NCI-H460 (cell line): Measurements from ENCODE around the gene NEDD4. TPM values are rescaled to one million over a fixed set of nuclear protein-coding genes. Genes with fewer than 3 reads are reported as not detected.
"Not testable (repeated sequence)": the region's sequence is repeated elsewhere in the genome, so short reads cannot be mapped to it uniquely, and the experiment has no call there.

Experiments
- DNase-seq: peaks from one replicate; pipeline ENCODE4 v3.0.0-alpha.2; 2016; ENCODE audit warnings: low read depth; ENCODE audit errors: extremely low read depth
- total RNA-seq: library from RNA; depleted of rRNA; stranded (reverse); fragments of >200 nt; shearing (Covaris generic); gene quantifications from 2 replicates; pipeline ENCODE4 v1.2.3, GENCODE V29; 2014

The NEDD4 gene
- total RNA-seq, 1 experiment from 2014 or later, result 40.2 TPM

DNA sequence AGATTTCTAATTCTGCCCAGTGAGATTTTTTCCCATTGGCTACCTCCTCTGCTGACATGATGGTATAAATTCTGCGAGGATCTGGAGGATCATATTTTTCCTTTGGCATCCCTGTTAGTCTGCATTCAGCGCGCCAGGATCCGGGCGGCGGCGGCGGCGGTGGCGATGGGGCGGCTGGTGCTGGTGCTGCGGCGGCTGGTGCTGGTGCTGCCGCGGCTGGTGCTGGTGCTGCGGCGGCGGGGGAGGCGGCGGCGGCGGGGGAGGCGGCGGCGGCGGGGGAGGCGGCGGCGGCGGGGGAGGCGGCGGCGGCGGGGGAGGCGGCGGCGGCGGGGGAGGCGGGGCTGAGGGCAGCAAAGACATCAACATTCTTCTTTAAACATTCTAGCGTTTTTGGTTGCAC lies 13.6 kb upstream of the NEDD4 start:
- DNase-seq, result not testable (repeated sequence)

DNA sequence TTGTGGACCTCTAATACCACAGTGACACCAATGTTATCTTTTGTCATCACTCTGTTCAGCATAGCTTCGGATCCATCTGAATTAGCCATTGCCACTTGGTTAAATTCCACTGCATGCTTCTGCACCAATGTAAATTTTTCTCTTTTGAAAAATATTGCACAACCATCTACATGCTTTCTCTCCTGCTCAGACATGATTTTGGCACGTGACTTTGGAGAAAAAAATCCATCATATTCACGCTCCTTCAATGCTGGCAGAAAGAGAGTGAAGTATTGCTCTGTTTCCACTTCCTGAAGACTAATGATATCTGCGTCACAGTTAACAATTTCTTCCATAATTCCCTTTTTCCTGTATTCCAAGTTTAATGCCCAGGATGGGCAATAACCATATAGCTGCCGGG lies 13.0 kb upstream of the NEDD4 start:
- DNase-seq, result not testable (repeated sequence)

DNA sequence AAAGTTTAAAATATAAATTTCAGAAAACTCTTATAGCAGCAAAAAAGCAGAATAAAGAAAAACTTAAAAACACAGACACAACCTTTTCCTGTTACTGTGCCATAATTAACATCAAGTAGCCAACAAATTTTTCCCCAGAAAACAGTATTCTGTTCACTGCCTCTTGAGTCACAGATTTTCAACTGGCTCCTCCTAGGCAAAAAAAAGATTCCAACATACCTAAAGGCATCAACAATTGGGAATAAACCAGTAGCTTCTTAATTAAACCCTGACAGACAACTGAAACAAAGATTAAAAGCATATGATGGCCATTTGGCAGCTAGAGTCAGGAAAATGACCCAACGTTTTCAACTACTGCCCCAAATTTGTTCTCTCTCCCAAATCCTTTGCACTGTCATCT lies 10.9 kb upstream of the NEDD4 start:
- DNase-seq, result not testable (repeated sequence)

DNA sequence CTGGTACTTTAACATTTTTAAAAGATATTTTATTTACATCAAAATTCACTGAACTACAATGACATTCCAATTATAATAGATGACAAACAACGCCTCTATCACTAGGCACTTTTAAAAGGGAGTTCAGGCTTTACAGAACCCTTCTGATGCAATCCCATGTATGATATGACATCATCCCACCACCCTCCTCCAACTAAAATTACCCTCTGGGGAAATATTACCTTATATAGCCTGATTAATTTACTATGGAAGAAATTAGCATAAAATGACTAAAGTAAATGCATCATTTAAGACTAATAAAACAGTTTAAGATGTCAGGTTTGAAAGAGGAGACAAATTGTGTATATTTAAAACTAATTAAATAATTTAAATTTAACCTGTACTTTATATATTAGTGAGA lies 10.4 kb upstream of the NEDD4 start:
- not testable (repeated sequence) for DNase-seq

DNA sequence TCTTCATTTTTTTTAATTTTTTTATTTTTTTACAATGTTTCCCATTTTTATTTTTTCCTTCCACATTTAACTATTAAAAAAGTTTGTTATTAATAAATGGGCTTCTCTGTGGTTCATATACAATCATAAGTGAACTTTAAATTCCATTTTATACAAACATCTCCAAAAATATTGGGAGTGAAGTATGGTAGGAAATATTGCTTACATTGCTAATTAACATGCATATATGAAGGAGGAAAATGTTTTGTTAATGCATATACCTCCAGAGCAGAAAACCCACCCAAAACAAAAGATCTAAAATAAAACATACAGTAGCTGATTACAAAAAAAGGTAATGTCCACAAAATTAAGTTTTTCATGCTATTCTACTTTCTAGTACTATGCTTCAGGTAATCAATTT lies 9.9 kb upstream of the NEDD4 start:
- not testable (repeated sequence) for DNase-seq

DNA sequence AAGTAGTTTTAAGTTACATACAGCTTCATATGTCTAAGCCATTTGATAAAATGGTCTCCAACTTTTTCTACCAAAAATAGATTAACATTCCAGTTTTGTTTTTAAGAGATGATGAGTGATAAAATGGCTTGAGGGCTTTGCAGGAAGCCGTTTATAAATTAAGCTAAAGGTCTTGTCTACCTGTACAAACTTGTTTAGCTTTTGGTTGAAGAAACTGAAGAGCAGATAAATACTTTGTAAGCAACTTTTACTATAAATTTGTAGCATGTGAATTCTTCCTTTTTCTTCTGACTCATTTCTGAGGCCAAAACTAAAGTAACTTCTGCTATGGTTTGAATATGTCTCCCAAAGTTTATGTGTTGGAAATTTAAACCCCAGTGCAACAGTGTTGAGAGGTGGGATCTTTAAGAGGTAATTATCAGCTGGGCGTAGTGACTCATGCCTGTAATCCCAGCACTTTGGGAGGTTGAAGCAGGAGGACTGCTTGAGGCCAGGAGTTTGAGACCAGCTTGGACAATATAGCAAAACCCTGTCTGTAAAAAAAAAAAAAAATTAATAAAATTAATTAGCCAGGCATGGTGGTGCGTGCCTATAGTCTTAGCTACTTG lies 8.2 kb upstream of the NEDD4 start:
- no peak for DNase-seq

DNA sequence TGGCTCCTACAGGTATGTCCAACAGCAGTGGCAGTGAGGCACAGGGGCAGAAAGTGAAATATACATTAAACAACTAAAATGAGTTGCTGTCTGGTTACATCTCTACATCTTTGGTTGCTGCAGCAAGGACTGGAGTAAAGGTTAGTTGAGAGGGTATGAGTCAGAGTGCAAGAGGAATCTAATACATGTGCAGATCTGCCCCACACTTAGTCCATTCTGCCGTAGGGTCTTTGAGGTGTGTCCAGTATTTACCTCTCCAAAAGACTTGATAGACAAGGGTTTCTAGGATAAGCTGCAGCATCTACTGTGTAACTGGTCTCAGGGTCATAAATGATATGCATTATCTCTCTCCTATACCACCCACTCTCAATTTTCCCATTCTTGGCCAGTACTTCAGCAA lies 6.2 kb upstream of the NEDD4 start:
- DNase-seq, result no peak

DNA sequence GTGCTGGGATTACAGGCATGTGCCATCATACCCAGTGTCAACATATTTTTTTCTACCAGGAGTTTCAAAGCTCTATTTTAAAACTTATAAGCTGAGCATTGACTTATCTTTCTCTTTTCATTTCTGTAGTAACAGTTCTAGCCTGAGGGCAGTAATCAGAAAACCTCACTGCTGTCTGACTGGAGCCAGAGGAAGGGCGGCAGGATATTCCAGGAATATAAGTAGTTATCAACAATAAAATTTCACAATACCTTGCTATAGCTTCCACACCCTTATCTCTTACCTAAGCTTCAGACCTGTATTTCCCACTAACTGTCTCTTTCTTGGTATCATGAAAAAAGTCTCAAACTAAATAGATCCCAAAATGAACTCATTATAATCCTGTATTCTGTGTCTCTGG lies 5.1 kb upstream of the NEDD4 start:
- DNase-seq, result no peak

DNA sequence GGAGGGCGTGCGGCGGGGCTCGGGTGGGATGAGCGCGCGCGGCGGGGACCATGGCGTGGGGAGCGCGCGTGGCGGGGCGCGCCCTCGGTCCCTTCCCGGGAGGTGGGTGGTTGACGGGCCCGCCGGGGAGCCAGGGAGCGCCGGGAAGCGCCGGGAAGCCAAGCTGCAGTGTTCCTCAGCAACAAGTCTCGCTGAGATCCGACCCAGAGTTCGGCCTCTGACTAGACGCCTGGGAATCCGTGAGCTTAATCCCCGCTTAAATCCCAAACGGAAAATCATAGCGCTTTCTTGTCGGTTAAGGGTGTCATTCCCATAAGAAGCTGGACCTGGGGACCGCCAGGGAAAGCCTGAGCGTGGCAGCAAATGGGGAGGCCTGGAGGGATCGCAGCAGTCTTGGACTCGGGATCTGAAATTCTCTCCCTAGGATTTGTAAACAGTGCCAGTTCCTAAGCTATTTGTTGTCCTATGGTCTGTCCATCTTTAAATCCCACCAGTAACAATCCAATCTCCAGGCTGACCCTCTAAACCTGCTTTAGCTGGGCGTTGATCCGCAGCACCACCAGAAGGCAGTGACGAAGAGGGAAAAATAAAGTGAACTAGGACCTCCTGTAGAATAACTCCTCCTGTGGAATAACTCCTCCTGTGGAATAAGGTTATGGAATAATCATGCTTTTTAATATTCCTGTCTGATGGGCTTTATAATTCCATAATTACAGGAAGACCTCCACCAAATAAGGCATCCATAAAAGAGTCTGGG lies 570 bp upstream of the NEDD4 start:
- peak; percentile 29 for DNase-seq

DNA sequence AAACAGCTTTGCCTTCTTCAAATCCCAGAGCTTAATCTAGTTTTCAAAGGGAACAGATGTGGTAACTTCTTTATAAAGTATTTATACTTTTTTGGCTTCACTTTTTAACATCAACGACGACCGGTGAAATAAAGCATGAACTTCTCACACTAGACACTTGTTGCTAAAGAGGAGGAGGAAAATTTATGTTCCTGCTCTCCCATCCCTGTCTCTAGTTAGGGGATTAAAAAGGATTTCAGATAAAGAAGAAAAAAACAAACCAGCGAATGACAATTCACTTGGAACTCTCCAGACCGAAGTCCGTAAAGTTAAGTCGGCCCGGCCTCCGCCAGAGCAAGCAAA lies 672 bp downstream of the NEDD4 start:
- DNase-seq, result no peak

DNA sequence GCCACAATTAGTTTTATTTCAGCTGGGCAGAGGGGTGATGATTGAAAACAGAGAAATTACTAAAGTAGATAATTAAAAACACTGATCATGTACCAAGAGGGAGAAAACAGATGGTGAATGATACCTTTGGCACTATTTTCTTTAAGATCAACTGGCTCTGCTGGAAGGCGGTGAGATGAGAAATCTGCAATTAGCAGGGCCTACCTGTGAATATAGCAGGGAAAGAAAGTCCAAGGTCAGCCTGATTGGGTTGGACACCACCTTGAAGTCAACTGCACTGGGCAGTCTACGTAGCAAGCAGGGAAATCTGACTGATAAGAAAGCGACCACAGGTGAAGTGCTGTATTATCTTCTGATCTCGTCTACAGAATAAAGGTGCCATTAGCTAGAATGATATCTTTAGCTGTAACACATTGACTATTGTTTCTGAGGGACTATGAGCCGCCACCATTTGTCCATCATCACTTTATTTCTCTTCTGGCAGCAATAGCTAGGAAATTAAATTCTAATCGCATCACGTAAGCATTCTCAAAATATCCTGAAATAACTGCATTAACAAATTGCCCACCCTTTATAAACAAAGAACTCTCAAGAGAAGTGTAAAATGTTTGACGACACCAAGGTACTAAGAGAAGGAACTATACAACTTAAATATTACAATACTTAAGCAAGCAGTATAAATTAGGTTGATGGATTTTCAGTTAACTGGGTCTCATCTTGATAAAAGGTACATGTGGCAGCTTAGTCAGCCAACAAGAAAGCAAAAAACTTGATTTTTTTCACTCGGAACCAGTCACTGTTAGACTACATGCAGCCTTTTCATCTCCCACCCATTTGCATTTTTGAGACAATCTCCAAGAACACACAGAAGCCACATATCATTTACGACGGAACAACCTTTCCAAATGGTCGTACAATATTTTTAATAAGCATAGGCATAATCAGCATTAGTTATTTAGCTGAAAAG lies 1.3 kb downstream of the NEDD4 start:
- no peak for DNase-seq

DNA sequence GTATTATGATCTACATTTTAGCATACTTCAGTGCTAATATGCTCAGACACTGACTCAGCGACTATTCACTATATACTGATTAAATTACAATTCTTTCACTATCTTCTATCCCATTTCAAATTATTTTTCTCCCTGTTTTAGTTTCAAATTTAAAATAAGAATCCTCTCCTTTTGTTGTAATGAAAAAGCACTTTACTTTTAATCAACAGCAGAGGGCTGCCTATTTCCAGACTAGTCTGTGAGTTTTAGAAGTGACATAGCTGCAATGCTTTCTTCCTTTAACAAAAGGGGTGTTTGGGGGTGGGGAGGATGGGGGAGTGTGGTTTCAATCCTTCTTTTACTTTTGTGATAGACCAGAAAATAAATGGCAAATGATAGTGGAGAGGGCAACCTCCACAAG lies 2.4 kb downstream of the NEDD4 start:
- no peak for DNase-seq

DNA sequence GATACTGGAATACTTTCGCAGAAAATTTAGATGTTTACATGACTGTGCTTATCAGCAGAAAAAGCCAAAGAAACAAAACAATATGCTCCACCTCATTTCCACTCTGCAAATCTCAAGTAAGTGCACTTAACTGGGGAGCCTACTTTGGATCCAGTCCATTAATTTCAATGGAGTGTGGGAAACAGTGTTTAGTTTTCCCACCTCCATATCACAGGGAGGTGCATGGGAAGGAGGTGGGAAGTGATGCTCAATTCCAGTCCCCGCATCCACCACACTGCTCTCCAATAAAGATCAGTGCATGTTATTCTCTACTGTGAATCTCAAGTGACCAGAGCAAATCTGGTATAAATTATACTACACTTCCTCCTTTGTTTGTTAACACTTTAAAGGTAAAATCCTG lies 2.9 kb downstream of the NEDD4 start:
- DNase-seq, result no peak

DNA sequence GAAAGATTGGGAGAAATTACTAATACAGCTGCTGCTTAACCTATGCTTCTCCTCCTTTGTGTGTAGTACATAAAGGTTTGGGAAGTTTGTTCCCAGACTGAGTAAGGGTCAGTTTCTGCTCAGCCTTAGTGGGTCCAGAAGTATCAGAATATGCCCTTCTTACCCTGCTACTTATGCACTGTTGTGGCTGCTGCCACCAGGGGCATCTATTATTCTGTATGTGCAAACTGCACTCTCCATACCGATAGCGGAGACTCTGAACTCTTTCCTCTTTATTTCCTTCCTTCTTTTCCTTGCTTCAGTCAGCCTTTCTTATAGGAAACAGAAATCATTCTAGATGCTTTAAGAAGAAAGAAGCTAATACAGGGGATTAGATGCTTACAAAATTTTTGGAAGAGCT lies 4.0 kb downstream of the NEDD4 start:
- no peak for DNase-seq

DNA sequence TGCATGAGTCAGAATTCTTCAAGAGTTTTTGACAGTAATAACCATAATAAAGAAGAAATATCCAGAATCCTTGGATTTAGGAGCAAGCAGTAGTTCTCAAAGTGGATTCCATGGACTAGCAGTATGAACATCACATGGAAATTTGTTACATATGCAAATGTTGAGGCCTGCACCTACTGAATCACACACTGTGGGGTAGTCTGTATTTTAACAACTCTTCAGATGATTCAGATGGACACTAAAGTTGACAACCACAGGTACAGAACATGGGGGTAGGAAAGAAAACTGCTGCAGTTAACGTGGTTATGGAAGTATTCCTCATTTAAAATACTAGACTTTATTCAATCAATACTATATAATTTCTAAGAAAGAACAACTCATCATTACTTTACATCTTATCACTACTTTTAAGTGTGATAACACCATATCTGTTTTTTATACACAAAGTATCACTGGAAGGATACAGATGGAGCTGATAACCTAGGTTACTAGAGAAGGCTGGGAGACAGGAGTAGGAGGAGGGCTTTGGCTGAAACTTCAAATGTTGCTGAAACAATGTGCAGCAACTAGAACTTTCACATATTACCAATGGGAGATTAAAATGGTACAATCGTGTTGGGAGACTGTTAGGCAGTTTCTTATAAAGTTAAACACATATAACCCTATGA lies 11.7 kb downstream of the NEDD4 start:
- no peak for DNase-seq

DNA sequence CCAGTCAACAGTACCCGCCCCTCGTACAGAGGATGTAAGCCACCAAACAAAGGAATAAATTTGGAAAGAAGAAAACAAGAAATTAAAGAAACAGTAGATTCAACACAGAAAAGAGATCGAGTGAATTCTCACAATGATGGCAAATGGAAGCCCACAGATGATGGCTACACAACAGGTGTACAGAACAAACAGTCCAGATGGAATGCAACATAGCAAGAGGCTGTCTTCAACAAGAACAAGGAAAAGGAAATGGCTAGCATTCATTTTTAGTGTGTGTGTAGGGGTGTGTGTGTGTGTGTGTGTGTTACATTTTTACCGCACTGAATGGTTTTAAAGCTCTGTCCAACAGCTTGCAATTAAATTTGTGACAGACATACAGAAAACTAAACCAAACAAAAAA lies 12.9 kb downstream of the NEDD4 start:
- no peak for DNase-seq

DNA sequence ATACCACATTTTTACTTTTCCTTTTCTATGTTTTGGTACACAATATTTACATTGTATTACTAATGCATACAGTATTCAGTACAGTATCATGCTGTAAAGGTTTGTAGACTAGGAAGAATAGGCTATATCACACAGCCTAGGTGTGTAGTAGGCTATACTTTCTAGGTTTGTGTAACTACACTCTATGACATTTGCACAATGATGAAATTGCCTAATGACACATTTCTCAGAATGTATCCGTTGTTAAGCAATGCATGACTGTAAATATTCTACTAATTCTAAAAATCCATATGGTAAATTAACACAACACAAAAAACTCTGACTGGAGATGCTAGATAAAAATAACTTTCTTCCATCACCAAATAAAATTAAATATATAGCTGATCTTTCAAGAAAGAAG lies 16.2 kb downstream of the NEDD4 start:
- no peak for DNase-seq

DNA sequence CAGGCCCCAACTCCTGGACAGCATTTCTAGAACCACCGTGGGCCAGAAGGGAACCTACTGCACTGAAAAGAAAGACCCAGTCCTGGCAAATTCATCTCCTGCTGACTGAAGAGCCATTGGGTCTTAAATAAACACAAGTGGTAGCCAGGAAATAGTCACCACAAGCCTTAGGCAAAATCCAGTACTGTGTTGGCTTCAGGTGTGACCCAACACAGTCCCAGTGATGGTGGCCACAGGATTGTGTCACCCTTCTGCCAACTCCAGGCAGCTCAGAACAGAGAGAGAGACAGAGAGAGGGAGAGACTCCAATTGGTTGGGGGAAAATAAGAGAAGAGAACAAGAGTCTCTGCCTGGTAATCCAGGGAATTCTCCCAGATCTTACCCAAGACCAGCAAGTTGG lies 23.1 kb downstream of the NEDD4 start:
- DNase-seq, result no peak

DNA sequence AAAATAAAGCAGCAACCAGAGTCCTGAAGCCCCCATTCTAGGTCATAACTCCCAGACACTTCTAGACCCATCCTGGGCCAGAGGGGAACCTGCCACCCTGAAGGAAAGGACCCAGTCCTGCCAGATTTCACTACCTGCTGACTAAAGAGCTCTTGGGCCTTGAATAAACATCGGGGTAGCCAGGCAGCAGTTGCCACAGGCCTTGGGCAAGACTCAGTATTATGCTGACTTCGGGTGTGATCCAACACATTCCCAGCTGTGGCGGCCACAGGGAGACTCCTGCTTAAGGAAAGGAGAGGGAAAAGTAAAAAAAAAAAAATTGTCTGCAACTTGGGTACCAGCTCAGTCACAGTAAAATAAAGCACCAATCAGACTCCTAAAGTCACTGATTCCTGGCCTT lies 23.8 kb downstream of the NEDD4 start:
- DNase-seq, result no peak

DNA sequence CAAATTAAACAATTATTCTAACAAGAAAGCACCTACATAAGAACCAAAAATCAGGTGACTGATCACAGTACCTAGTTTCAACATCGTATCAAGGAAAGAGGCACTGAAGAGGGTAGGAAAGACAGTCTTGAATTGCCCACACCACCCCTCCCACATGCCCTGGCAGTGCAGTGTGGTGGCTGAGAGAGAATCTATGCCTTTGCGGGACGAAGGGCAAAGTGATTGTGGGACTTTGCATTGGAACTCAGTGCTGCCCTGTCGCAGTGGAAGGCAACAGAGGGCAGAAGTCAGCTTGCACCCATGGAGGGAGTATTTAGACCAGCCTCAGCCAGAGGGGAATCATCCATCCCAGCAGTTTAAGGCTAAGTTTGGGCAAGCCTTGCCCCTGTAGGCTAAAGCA lies 24.5 kb downstream of the NEDD4 start:
- DNase-seq, result no peak

DNA sequence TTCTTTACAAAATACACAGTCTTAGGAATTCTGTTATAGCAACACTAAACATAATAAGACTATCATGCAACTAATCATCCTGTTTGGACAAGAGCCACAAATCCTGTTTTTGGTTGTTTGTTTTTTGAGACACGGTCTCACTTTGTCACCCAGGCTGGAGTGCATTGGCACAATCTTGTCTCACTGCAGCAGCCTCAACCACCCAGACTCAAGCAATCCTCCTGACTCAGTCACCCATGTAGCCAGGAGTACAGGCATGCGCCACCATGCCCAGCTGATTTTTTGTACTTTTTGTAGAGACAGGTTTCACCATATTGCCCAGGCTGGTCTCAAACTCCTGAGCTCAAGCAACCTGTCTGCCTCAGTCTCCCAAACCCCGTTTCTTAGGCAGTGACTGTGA lies 28.3 kb downstream of the NEDD4 start:
- no peak for DNase-seq
